HepG2 (cell line): Measurements from ENCODE around the gene PAIP2.

ENCODE experiments used
- CTCF ChIP-seq: sonication (generic); formaldehyde crosslinking; IDR thresholded peaks from 2 replicates; pipeline ENCODE4 v1.5.0; 2020; ENCODE audit warnings: mild to moderate bottlenecking, missing genetic modification reagents, moderate library complexity
- DNMT1 ChIP-seq: sonication (generic); formaldehyde crosslinking; IDR thresholded peaks from 2 replicates; pipeline ENCODE4 v1.5.1; 2020; ENCODE audit warnings: mild to moderate bottlenecking, missing genetic modification reagents
- EED ChIP-seq: sonication (generic); formaldehyde crosslinking; IDR thresholded peaks from 2 replicates; pipeline ENCODE4 v1.5.0; 2020; ENCODE audit warnings: mild to moderate bottlenecking, missing genetic modification reagents
- ERF ChIP-seq: IDR thresholded peaks from 2 replicates; pipeline ENCODE4 v1.6.1; 2018; ENCODE audit warnings: missing biosample characterization, missing genetic modification reagents
- POLR2A ChIP-seq, 2 experiments: IDR thresholded peaks; 2 replicates each; pipeline ENCODE4 v1.6.1; 2011; ENCODE audit warnings: low read depth in 2 of 2, low read length in 2 of 2, mild to moderate bottlenecking in 1 of 2, moderate library complexity in 1 of 2; ENCODE audit not compliant: insufficient read depth in 1 of 2
- SALL2 ChIP-seq: sonication (generic); formaldehyde crosslinking; IDR thresholded peaks from 2 replicates; pipeline ENCODE4 v1.8.1; 2023; ENCODE audit warnings: mild to moderate bottlenecking, missing genetic modification reagents, inconsistent platforms
- SYNCRIP ChIP-seq: fragments of 200-400 bp; formaldehyde crosslinking; IDR thresholded peaks from 2 replicates; pipeline ENCODE4 v1.6.1; 2018; ENCODE audit warnings: mild to moderate bottlenecking, low read depth, low read length; ENCODE audit not compliant: insufficient read depth
- ZNF124 ChIP-seq: sonication (generic); formaldehyde crosslinking; IDR thresholded peaks from 2 replicates; pipeline ENCODE4 v1.4.0; 2020; ENCODE audit warnings: missing genetic modification reagents
- ZNF530 ChIP-seq: sonication (generic); formaldehyde crosslinking; IDR thresholded peaks from 2 replicates; pipeline ENCODE4 v1.5.0; 2020; ENCODE audit warnings: low read depth, mild to moderate bottlenecking, missing genetic modification reagents
- ZNF879 ChIP-seq: sonication (generic); formaldehyde crosslinking; IDR thresholded peaks from 2 replicates; pipeline ENCODE4 v1.8.1; 2023; ENCODE audit warnings: missing genetic modification reagents

DNA sequence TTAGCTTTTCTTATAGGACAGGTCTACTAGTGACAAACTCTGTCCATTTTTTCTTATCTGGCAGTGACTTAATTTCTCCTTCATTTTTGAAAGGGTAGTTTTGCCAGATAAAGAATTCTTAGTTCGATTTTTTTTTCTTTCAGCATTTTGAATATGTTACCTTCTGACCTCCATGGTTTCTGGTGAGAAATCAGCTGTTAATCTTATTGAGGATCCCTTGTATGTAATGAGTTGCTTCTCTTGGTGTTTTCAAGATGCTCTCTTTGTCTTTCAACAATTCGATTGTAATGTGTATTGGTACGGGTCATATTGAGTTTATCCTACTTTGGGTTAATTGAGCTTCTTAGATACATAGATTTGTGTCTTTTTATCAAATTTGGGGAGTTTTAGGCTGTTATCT is 12.5 kb downstream of the PAIP2 start:
- no peak for TF ChIP-seq ZNF124
- TF ChIP-seq DNMT1 (CRISPR knock-in tag) = no peak
- TF ChIP-seq POLR2A (IDR thresholded peaks at IDR 0.05; ENCODE audit: insufficient read depth in 1 of 2, low read depth in 2 of 2, low read length in 2 of 2) = no peak
- TF ChIP-seq EED (CRISPR knock-in tag) = no peak
- TF ChIP-seq SYNCRIP = no peak
- TF ChIP-seq CTCF (CRISPR knock-in tag) = no peak
- no peak for TF ChIP-seq ZNF879 (CRISPR knock-in tag)
- TF ChIP-seq ERF (CRISPR knock-in tag) = no peak
- TF ChIP-seq ZNF530 = no peak
- TF ChIP-seq SALL2 (CRISPR knock-in tag) = no peak
